ENCODE measurements around the gene PTPRG. TPM values are rescaled to one million over a fixed set of nuclear protein-coding genes. Genes with fewer than 3 reads are reported as not detected.

PTPRG gene
- total and polyA plus RNA-seq, 12 donors, result 6.3 to 119 (median 72.2) TPM

DNA sequence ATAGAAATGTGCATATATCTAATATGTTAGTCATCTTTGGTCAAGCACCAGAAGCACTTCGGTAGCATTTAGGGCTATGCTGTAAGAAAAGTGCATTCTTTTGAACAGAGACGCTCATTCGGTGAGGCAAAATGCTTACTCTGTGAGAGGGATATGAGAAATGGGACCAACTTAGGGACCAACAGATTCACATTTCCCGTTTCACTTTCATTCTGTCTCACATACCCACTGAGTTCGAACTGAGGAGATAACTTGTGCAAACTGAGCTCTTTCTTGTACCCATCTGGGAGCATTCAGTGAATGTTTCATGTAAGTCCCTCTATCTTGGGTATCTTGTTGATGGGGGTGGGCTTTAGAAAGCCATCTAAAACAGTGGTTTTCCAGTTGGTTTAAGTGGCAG is 676.6 kb downstream of the PTPRG start:
- WGBS, 4 donors, result 81 to 85% (median 84%) methylated on average over 5 of the region's 5 CpGs
- Histone ChIP-seq H3K4me3 (no peak overlapping the region), H3K36me3 (replicated peaks in 1 of 2) (no peaks in the 10 kb centered on the region), H3K27ac (no peak overlapping the region), H3K4me1 (replicated peaks in 1 of 2) (peaks cover 0 to 8% of the 10 kb centered on the region in 2 donors), H3K27me3 (no peaks in the 10 kb centered on the region), H3K9me3 (replicated peaks in 1 of 3) (no peaks in the 10 kb centered on the region)
- DNase-seq, result no peak
- TF ChIP-seq, protein P1, sequence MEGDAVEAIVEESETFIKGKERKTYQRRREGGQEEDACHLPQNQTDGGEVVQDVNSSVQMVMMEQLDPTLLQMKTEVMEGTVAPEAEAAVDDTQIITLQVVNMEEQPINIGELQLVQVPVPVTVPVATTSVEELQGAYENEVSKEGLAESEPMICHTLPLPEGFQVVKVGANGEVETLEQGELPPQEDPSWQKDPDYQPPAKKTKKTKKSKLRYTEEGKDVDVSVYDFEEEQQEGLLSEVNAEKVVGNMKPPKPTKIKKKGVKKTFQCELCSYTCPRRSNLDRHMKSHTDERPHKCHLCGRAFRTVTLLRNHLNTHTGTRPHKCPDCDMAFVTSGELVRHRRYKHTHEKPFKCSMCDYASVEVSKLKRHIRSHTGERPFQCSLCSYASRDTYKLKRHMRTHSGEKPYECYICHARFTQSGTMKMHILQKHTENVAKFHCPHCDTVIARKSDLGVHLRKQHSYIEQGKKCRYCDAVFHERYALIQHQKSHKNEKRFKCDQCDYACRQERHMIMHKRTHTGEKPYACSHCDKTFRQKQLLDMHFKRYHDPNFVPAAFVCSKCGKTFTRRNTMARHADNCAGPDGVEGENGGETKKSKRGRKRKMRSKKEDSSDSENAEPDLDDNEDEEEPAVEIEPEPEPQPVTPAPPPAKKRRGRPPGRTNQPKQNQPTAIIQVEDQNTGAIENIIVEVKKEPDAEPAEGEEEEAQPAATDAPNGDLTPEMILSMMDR (IDR thresholded peaks at IDR 0.05), result no peak
- intact Hi-C loops (cut with DNase I), result no loop called here

DNA sequence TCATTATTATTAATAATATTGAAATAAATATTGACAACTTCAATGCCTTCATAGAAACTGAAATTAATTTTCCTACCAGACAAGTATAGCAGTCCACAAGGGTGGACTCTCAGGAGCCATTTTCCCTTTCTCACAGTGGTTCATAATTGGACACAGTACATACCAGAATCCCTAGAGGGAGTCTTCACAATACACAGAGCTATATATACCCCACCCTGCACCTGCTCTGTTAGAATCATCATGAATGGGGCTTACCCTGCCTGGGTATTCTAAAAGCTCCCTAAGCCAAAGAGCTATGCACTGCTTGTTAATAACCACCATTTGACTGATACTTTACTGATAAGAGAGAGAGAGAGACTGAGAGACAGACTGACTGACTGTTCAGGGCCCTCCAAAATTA is 677.1 kb downstream of the PTPRG start:
- no peak for TF ChIP-seq POLR2A (IDR thresholded peaks at IDR 0.05)
- TF ChIP-seq, protein P1 (IDR thresholded peaks at IDR 0.05), result no peak
- no peaks in the 10 kb centered on the region for H3K27me3 ChIP-seq
- H3K27ac ChIP-seq, result no peak overlapping the region
- peaks cover 0 to 8% of the 10 kb centered on the region in 2 donors for H3K4me1 ChIP-seq (replicated peaks in 1 of 2)
- H3K4me3 ChIP-seq, result no peak overlapping the region
- DNase-seq, result no peak
- H3K36me3 ChIP-seq (replicated peaks in 1 of 2), result no peaks in the 10 kb centered on the region
- intact Hi-C loops (cut with DNase I), result no loop called here
- H3K9me3 ChIP-seq (replicated peaks in 1 of 3), result no peaks in the 10 kb centered on the region

DNA sequence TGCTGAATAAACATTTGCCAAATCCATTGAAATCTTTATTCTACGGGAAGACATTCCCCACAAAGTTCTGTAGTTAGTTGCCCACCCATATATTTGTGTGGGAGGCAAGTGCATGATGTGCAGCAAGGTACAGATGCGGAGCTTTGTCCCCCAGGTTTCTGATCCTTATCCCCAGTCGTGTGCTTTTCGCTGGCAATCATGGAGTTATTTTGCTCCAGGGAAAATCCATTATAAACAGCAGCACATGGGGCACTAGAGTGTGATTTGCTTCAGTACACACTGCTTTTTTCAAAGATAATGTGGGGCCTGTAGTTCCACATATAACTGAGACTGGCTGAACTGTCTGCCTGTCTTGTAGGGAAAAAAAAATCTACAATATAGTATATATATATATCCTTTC is 679.9 kb downstream of the PTPRG start:
- 87 to 95% (median 91%) methylated on average over 4 of the region's 4 CpGs for WGBS, 4 donors
- no peak overlapping the region for H3K27ac ChIP-seq
- intact Hi-C loops (cut with DNase I), result no loop called here

DNA sequence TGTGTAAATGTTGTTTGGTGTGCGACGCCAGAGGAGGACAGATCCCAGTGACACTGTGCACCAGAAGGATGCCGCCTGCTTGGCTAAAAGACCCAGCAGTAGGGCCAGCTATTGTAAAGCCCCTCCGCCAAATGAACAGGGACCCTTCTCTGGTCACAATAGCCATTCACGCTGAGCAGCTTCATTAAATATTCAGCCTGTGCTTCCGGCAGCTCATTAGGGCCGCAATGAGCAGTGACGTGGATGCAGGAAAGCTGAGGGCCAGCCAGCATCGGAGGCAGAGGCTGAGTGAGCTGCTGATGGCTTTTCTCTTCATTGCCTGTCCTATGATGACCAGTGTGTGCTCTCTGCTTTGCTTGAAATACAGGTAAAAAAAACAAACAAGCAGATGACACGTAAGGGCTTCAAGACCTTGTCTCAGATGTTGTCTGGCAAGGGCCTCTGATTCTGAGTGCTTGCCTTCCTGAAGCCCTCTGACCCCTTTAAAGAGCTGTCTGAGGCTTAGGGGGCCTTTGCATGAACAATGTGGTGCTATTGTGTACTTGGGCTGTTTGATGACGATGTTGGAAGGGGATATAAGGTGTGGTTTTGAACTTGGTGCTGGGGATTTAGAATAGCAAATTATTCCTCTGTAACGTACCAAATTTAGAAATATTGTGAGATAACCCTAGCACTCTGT is 681.6 kb downstream of the PTPRG start:
- TF ChIP-seq, protein P1 (IDR thresholded peaks at IDR 0.05), result no peak
- no peak for TF ChIP-seq POLR2A (IDR thresholded peaks at IDR 0.05)
- Histone ChIP-seq H3K4me3 (no peak overlapping the region), H3K27ac (no peak overlapping the region), H3K9me3 (replicated peaks in 1 of 3) (no peaks in the 10 kb centered on the region), H3K27me3 (no peaks in the 10 kb centered on the region), H3K36me3 (replicated peaks in 1 of 2) (no peaks in the 10 kb centered on the region), H3K4me1 (replicated peaks in 1 of 2) (peaks cover 0 to 10% of the 10 kb centered on the region in 2 donors)
- no peak for DNase-seq
- 88 to 92% (median 91%) methylated on average over 11 to 12 of the region's 12 CpGs for WGBS, 4 donors
- intact Hi-C loops (cut with DNase I), result no loop called here

More for the DNA sequence above, 679.9 kb downstream of the PTPRG start:
- Histone ChIP-seq H3K27me3 (no peaks in the 10 kb centered on the region), H3K36me3 (replicated peaks in 1 of 2) (no peaks in the 10 kb centered on the region), H3K4me3 (no peak overlapping the region), H3K4me1 (replicated peaks in 1 of 2) (peaks cover 0 to 6% of the 10 kb centered on the region in 2 donors), H3K9me3 (replicated peaks in 1 of 3) (no peaks in the 10 kb centered on the region)
- TF ChIP-seq, protein P1 (IDR thresholded peaks at IDR 0.05), result no peak
- no peak for TF ChIP-seq POLR2A (IDR thresholded peaks at IDR 0.05)
- no peak for DNase-seq

All from adrenal gland (tissue), 12 donors.